ENCODE results near the gene SETD7. TPM values are rescaled to one million over a fixed set of nuclear protein-coding genes. Genes with fewer than 3 reads are reported as not detected.

The SETD7 gene
- polyA plus RNA-seq, 2 donors, result 9.9 to 12.0 TPM

DNA sequence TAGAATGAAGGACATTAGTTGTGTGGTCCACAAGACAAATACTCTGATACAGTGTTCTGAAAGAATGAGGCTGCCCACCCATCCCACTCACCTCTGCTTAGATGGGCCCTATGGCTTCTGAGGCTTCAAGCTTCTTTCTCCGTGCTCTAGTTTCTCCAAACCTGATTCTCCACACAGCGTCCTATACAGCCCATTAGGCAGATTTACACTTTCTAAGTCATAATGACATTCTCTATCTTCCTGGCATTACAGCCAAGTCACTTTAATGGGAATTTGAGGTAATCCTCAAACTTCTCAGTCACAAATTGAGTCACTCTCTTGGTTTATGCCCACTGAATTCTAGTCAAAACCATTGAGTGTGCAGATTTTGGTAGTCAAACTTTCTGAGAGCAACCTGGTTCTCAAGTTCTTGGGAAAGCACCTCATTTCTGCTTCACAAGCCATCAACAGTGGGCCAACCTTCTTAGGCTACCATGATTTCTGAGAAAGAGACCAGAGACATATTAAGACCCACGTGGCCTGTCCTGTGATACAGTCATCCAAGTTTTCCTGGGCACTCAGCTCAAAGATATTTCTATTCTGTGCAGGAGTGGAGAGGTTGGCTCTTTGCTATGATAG is 6.2 kb upstream of the SETD7 start:
- H3K27me3 ChIP-seq (ENCODE audit: control insufficient read depth in 1 of 2, insufficient read depth in 2 of 2, low read length in 2 of 2), result no peaks in the 10 kb centered on the region
- H3K36me3 ChIP-seq (ENCODE audit: control insufficient read depth in 2 of 2, insufficient read depth in 2 of 2, low read length in 1 of 2), result peaks cover 0 to 1% of the 10 kb centered on the region in 2 donors
- no peak overlapping the region for H3K27ac ChIP-seq (ENCODE audit: low read depth in 2 of 2, low read length in 1 of 2)
- no peaks in the 10 kb centered on the region for H3K9me3 ChIP-seq (ENCODE audit: control insufficient read depth in 2 of 2, insufficient read depth in 1 of 2, low read depth in 1 of 2, low read length in 1 of 2)
- H3K4me3 ChIP-seq (ENCODE audit: low read depth in 1 of 2, low read length in 2 of 2), result no peak overlapping the region
- WGBS, 2 donors, result 89 to 94% methylated on average over 3 of the region's 3 CpGs
- peaks cover 0 to 2% of the 10 kb centered on the region in 2 donors for H3K4me1 ChIP-seq (ENCODE audit: control insufficient read depth in 2 of 2, insufficient read depth in 2 of 2, low read length in 1 of 2)

- H3K36me3 ChIP-seq (ENCODE audit: control insufficient read depth in 2 of 2, insufficient read depth in 2 of 2, low read length in 1 of 2), result peaks cover 0 to 1% of the 10 kb centered on the region in 2 donors
- 56 to 57% methylated on average over 6 of the region's 6 CpGs for WGBS, 2 donors
- H3K9me3 ChIP-seq (ENCODE audit: control insufficient read depth in 2 of 2, insufficient read depth in 1 of 2, low read depth in 1 of 2, low read length in 1 of 2), result no peaks in the 10 kb centered on the region
- peak overlapping the region in 1 of 2 donors; percentile 24 for H3K27ac ChIP-seq (ENCODE audit: low read depth in 2 of 2, low read length in 1 of 2)
- peaks cover 0 to 2% of the 10 kb centered on the region in 2 donors for H3K4me1 ChIP-seq (ENCODE audit: control insufficient read depth in 2 of 2, insufficient read depth in 2 of 2, low read length in 1 of 2)
- no peak overlapping the region for H3K4me3 ChIP-seq (ENCODE audit: low read depth in 1 of 2, low read length in 2 of 2)
- H3K27me3 ChIP-seq (ENCODE audit: control insufficient read depth in 1 of 2, insufficient read depth in 2 of 2, low read length in 2 of 2), result no peaks in the 10 kb centered on the region
Observed at GRCh38 chr4:139560406-139561104, 4.5 kb upstream of the SETD7 start.

GRCh38 chr4:139559687-139560086 is 3.7 kb upstream of the SETD7 start:
- H3K9me3 ChIP-seq (ENCODE audit: control insufficient read depth in 2 of 2, insufficient read depth in 1 of 2, low read depth in 1 of 2, low read length in 1 of 2), result no peaks in the 10 kb centered on the region
- H3K27ac ChIP-seq (ENCODE audit: low read depth in 2 of 2, low read length in 1 of 2), result no peak overlapping the region
- H3K4me1 ChIP-seq (ENCODE audit: control insufficient read depth in 2 of 2, insufficient read depth in 2 of 2, low read length in 1 of 2), result peaks cover 0 to 2% of the 10 kb centered on the region in 2 donors
- 79 to 88% methylated on average over 6 of the region's 6 CpGs for WGBS, 2 donors
- H3K4me3 ChIP-seq (ENCODE audit: low read depth in 1 of 2, low read length in 2 of 2), result no peak overlapping the region
- no peaks in the 10 kb centered on the region for H3K27me3 ChIP-seq (ENCODE audit: control insufficient read depth in 1 of 2, insufficient read depth in 2 of 2, low read length in 2 of 2)
- peaks cover 0 to 1% of the 10 kb centered on the region in 2 donors for H3K36me3 ChIP-seq (ENCODE audit: control insufficient read depth in 2 of 2, insufficient read depth in 2 of 2, low read length in 1 of 2)

- Histone ChIP-seq H3K4me1 (ENCODE audit: control insufficient read depth in 2 of 2, insufficient read depth in 2 of 2, low read length in 1 of 2) (peaks cover 0 to 2% of the 10 kb centered on the region in 2 donors), H3K27me3 (ENCODE audit: control insufficient read depth in 1 of 2, insufficient read depth in 2 of 2, low read length in 2 of 2) (no peaks in the 10 kb centered on the region), H3K27ac (ENCODE audit: low read depth in 2 of 2, low read length in 1 of 2) (peak overlapping the region in 1 of 2 donors; percentile 36), H3K4me3 (ENCODE audit: low read depth in 1 of 2, low read length in 2 of 2) (no peak overlapping the region), H3K9me3 (ENCODE audit: control insufficient read depth in 2 of 2, insufficient read depth in 1 of 2, low read depth in 1 of 2, low read length in 1 of 2) (no peaks in the 10 kb centered on the region), H3K36me3 (ENCODE audit: control insufficient read depth in 2 of 2, insufficient read depth in 2 of 2, low read length in 1 of 2) (no peaks in the 10 kb centered on the region)
- WGBS, 2 donors, result 51 to 57% methylated on average over 5 of the region's 5 CpGs
Observed at GRCh38 chr4:139559089-139559479, 3.1 kb upstream of the SETD7 start.

- no peak overlapping the region for H3K4me3 ChIP-seq (ENCODE audit: low read depth in 1 of 2, low read length in 2 of 2)
- H3K27me3 ChIP-seq (ENCODE audit: control insufficient read depth in 1 of 2, insufficient read depth in 2 of 2, low read length in 2 of 2), result no peaks in the 10 kb centered on the region
- H3K27ac ChIP-seq (ENCODE audit: low read depth in 2 of 2, low read length in 1 of 2), result no peak overlapping the region
- H3K4me1 ChIP-seq (ENCODE audit: control insufficient read depth in 2 of 2, insufficient read depth in 2 of 2, low read length in 1 of 2), result peaks cover 0 to 2% of the 10 kb centered on the region in 2 donors
- WGBS, 2 donors, result 74 to 81% methylated on average over 12 of the region's 12 CpGs
- H3K36me3 ChIP-seq (ENCODE audit: control insufficient read depth in 2 of 2, insufficient read depth in 2 of 2, low read length in 1 of 2), result no peaks in the 10 kb centered on the region
- no peaks in the 10 kb centered on the region for H3K9me3 ChIP-seq (ENCODE audit: control insufficient read depth in 2 of 2, insufficient read depth in 1 of 2, low read depth in 1 of 2, low read length in 1 of 2)
Observed at GRCh38 chr4:139558235-139559088, 2.4 kb upstream of the SETD7 start.

- Histone ChIP-seq H3K4me3 (ENCODE audit: low read depth in 1 of 2, low read length in 2 of 2) (peak overlapping the region in 1 of 2 donors; percentile 66), H3K27me3 (ENCODE audit: control insufficient read depth in 1 of 2, insufficient read depth in 2 of 2, low read length in 2 of 2) (no peaks in the 10 kb centered on the region), H3K4me1 (ENCODE audit: control insufficient read depth in 2 of 2, insufficient read depth in 2 of 2, low read length in 1 of 2) (peaks cover 0 to 4% of the 10 kb centered on the region in 2 donors), H3K27ac (ENCODE audit: low read depth in 2 of 2, low read length in 1 of 2) (no peak overlapping the region), H3K36me3 (ENCODE audit: control insufficient read depth in 2 of 2, insufficient read depth in 2 of 2, low read length in 1 of 2) (no peaks in the 10 kb centered on the region), H3K9me3 (ENCODE audit: control insufficient read depth in 2 of 2, insufficient read depth in 1 of 2, low read depth in 1 of 2, low read length in 1 of 2) (no peaks in the 10 kb centered on the region)
- WGBS, 2 donors, result 25 to 33% methylated on average over 3 of the region's 3 CpGs
Observed at GRCh38 chr4:139557556-139558110, 1.6 kb upstream of the SETD7 start.

- 0% methylated on average over 58 of the region's 58 CpGs for WGBS, 2 donors
- Histone ChIP-seq H3K4me1 (ENCODE audit: control insufficient read depth in 2 of 2, insufficient read depth in 2 of 2, low read length in 1 of 2) (peaks cover 0 to 4% of the 10 kb centered on the region in 2 donors), H3K9me3 (ENCODE audit: control insufficient read depth in 2 of 2, insufficient read depth in 1 of 2, low read depth in 1 of 2, low read length in 1 of 2) (no peaks in the 10 kb centered on the region)
Observed at GRCh38 chr4:139556724-139557555, 921 bp upstream of the SETD7 start.

DNA sequence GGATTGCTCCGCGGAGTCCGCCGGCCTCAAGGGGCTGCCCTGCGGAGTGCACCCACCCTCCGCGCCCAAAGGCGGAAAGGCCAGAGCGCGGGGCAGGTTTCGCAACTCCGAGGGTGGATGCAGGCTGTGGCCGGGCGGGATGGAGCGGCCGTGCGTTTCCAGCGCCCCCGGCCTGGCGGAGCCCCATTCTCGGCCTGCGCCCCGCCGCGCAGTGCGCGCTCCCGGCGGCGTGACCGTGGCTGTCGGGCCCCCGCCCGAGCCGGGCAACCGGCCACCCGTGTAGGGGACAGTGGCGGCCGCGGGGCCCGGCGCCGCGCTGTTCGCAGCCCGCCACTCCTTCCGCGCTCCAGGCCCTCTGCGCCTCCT is 331 bp downstream of the SETD7 start:
- 1% methylated on average over 48 to 49 of the region's 49 CpGs for WGBS, 2 donors
- peaks cover 0 to 6% of the 10 kb centered on the region in 2 donors for H3K4me1 ChIP-seq (ENCODE audit: control insufficient read depth in 2 of 2, insufficient read depth in 2 of 2, low read length in 1 of 2)
- H3K27ac ChIP-seq (ENCODE audit: low read depth in 2 of 2, low read length in 1 of 2), result peak overlapping the region; percentile 94 to 98
- H3K9me3 ChIP-seq (ENCODE audit: control insufficient read depth in 2 of 2, insufficient read depth in 1 of 2, low read depth in 1 of 2, low read length in 1 of 2), result no peaks in the 10 kb centered on the region
- no peaks in the 10 kb centered on the region for H3K36me3 ChIP-seq (ENCODE audit: control insufficient read depth in 2 of 2, insufficient read depth in 2 of 2, low read length in 1 of 2)
- no peaks in the 10 kb centered on the region for H3K27me3 ChIP-seq (ENCODE audit: control insufficient read depth in 1 of 2, insufficient read depth in 2 of 2, low read length in 2 of 2)
- peak overlapping the region; percentile 66 to 93 for H3K4me3 ChIP-seq (ENCODE audit: low read depth in 1 of 2, low read length in 2 of 2)

More at GRCh38 chr4:139556724-139557555, 921 bp upstream of the SETD7 start:
- no peaks in the 10 kb centered on the region for H3K36me3 ChIP-seq (ENCODE audit: control insufficient read depth in 2 of 2, insufficient read depth in 2 of 2, low read length in 1 of 2)
- peak overlapping the region; percentile 66 to 93 for H3K4me3 ChIP-seq (ENCODE audit: low read depth in 1 of 2, low read length in 2 of 2)
- H3K27ac ChIP-seq (ENCODE audit: low read depth in 2 of 2, low read length in 1 of 2), result peak overlapping the region; percentile 94 to 98
- H3K27me3 ChIP-seq (ENCODE audit: control insufficient read depth in 1 of 2, insufficient read depth in 2 of 2, low read length in 2 of 2), result no peaks in the 10 kb centered on the region

Measured in esophagus (tissue), 2 donors.